ENCODE results near the gene MACROD1.
A peak's percentile ranks its signal among the peaks of the same experiment; 100 is the strongest.

The MACROD1 gene

GRCh38 chr11:64013141-64013896, 152.6 kb downstream of the MACROD1 start:
- DNase-seq (ENCODE audit: low spot score), result no peak

GRCh38 chr11:64011371-64011770, 154.5 kb downstream of the MACROD1 start:
- no peak for DNase-seq (ENCODE audit: low spot score)

- DNase-seq (ENCODE audit: low spot score), result no peak
Measured at GRCh38 chr11:64010783-64011182, 155.1 kb downstream of the MACROD1 start.

- no peak for DNase-seq (ENCODE audit: low spot score)
Measured at GRCh38 chr11:64009710-64010109, 156.2 kb downstream of the MACROD1 start.

GRCh38 chr11:64008914-64009633, 156.8 kb downstream of the MACROD1 start:
- DNase-seq (ENCODE audit: low spot score), result no peak

- no peak for DNase-seq (ENCODE audit: low spot score)
Measured at GRCh38 chr11:64008283-64008913, 157.5 kb downstream of the MACROD1 start.

GRCh38 chr11:64007629-64008282, 158.2 kb downstream of the MACROD1 start:
- DNase-seq (ENCODE audit: low spot score), result peak; percentile 68

GRCh38 chr11:64007160-64007628, 158.7 kb downstream of the MACROD1 start:
- peak; percentile 70 for DNase-seq (ENCODE audit: low spot score)

GRCh38 chr11:64006398-64006797, 159.5 kb downstream of the MACROD1 start:
- DNase-seq (ENCODE audit: low spot score), result no peak

GRCh38 chr11:64005691-64006090, 160.2 kb downstream of the MACROD1 start:
- DNase-seq (ENCODE audit: low spot score), result no peak

GRCh38 chr11:64004590-64004984, 161.3 kb downstream of the MACROD1 start:
- DNase-seq (ENCODE audit: low spot score), result no peak

GRCh38 chr11:64003807-64004589, 161.9 kb downstream of the MACROD1 start:
- DNase-seq (ENCODE audit: low spot score), result no peak

- no peak for DNase-seq (ENCODE audit: low spot score)
Measured at GRCh38 chr11:64001484-64002420, 164.2 kb downstream of the MACROD1 start.

GRCh38 chr11:64000740-64001483, 165.0 kb downstream of the MACROD1 start:
- no peak for DNase-seq (ENCODE audit: low spot score)

- DNase-seq (ENCODE audit: low spot score), result peak; percentile 97
Measured at GRCh38 chr11:64000026-64000739, 165.7 kb downstream of the MACROD1 start.

- peak; percentile 67 for DNase-seq (ENCODE audit: low spot score)
Measured at GRCh38 chr11:63999349-64000025, 166.4 kb downstream of the MACROD1 start.

- no peak for DNase-seq (ENCODE audit: low spot score)
Measured at GRCh38 chr11:63998558-63999348, 167.2 kb downstream of the MACROD1 start.

Data from GM03348 (cell line).